ENCODE results near the gene CDCP1. TPM values are rescaled to one million over a fixed set of nuclear protein-coding genes. Genes with fewer than 3 reads are reported as not detected.

CDCP1 gene
- total RNA-seq, 4 donors from 2014 or later, result 1.8 to 14.2 (median 4.0) TPM

DNA sequence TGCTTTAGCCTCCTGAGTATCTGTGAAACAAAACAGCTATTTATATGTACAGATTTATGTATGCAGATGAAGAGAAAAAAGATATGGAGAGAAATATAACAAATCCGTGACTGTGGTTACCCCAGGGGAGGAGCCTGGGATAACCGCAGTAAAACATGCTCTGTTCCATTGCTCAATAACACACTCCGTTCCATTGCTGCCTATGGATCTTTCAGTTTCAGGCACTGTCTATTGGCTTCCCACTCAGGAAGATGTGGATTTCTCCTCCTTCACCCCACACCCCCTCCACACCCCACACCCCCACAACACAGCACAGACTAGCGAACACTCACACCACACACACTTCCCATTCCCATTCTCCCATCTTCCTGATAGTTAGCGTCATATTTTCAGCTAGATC is 47.9 kb downstream of the CDCP1 start:
- no peaks in the 10 kb centered on the region for H3K36me3 ChIP-seq
- DNase-seq, result no peak
- no peaks in the 10 kb centered on the region for H3K27me3 ChIP-seq
- peaks cover 0 to 2% of the 10 kb centered on the region in 2 donors for H3K4me1 ChIP-seq
- H3K4me3 ChIP-seq, result no peak overlapping the region
- no peaks in the 10 kb centered on the region for H3K9me3 ChIP-seq
- intact Hi-C loops (cut with DNase I; ENCODE audit: low total_unique reads), result no loop called here
- no peak overlapping the region for H3K27ac ChIP-seq
- TF ChIP-seq, protein P1, sequence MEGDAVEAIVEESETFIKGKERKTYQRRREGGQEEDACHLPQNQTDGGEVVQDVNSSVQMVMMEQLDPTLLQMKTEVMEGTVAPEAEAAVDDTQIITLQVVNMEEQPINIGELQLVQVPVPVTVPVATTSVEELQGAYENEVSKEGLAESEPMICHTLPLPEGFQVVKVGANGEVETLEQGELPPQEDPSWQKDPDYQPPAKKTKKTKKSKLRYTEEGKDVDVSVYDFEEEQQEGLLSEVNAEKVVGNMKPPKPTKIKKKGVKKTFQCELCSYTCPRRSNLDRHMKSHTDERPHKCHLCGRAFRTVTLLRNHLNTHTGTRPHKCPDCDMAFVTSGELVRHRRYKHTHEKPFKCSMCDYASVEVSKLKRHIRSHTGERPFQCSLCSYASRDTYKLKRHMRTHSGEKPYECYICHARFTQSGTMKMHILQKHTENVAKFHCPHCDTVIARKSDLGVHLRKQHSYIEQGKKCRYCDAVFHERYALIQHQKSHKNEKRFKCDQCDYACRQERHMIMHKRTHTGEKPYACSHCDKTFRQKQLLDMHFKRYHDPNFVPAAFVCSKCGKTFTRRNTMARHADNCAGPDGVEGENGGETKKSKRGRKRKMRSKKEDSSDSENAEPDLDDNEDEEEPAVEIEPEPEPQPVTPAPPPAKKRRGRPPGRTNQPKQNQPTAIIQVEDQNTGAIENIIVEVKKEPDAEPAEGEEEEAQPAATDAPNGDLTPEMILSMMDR (IDR thresholded peaks at IDR 0.05), result no peak
- no peak for TF ChIP-seq POLR2A (IDR thresholded peaks at IDR 0.05)

DNA sequence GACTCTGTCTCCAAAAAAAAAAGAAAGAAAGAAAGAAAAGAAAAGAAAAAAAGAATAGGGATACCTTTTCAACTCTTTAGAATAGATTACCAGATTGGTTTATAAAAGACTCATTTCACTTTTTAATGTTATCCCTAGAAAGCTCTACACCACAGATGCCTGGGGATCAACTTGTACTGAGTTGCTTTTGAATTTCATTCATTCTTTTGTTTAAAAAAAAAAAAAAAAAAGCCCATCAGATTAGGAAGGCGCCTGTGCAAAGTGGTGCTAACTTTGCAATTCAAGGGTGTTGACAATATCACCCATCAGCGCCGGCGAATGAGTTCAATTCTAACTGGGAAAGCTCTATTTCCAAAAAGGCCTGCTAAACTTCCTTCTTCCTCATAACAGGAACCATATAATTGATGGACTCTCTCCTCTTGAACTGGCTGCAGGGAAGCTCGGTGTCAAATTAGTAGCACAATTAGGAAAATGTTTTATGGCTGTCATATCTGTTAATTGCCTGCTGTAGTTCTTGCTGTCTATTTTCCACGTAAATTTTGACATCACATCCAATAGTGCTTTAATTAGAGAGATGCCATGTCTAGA is 48.8 kb downstream of the CDCP1 start:
- DNase-seq, result no peak
- H3K36me3 ChIP-seq, result no peaks in the 10 kb centered on the region
- intact Hi-C loops (cut with DNase I; ENCODE audit: low total_unique reads), result no loop called here
- TF ChIP-seq, protein P1 (IDR thresholded peaks at IDR 0.05), result no peak
- no peak for TF ChIP-seq POLR2A (IDR thresholded peaks at IDR 0.05)
- no peak overlapping the region for H3K4me3 ChIP-seq
- no peak overlapping the region for H3K27ac ChIP-seq
- H3K27me3 ChIP-seq, result no peaks in the 10 kb centered on the region
- H3K4me1 ChIP-seq, result peaks cover 0 to 6% of the 10 kb centered on the region in 2 donors
- no peaks in the 10 kb centered on the region for H3K9me3 ChIP-seq

DNA sequence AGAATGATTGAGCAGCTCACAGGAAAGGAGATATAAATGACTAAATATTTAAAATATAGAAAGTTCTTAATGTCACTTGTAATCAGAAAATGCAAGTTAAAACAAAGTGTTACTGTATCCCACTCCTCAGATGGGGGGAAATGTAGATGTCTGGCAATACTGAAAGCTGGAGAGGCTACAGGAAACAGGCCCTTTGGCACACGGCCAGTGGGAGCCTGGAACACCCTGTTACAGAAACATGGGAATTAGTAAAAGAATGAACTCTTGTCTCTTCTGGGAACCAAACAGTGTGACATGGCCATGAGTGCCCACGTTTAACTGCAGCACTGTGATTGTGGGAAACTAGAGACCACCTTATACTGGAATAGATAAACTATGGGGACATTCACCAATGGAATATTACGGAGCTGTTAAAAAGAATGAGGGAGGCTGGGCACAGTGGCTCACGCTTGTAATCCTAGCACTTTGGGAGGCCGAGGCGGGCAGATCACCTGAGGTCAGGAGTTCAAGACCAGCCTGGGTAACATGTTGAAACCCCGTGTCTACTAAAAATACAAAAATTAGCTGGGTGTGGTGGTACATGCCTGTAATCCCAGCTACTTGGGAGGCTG is 50.2 kb downstream of the CDCP1 start:
- no peaks in the 10 kb centered on the region for H3K36me3 ChIP-seq
- intact Hi-C loops (cut with DNase I; ENCODE audit: low total_unique reads), result no loop called here

DNA sequence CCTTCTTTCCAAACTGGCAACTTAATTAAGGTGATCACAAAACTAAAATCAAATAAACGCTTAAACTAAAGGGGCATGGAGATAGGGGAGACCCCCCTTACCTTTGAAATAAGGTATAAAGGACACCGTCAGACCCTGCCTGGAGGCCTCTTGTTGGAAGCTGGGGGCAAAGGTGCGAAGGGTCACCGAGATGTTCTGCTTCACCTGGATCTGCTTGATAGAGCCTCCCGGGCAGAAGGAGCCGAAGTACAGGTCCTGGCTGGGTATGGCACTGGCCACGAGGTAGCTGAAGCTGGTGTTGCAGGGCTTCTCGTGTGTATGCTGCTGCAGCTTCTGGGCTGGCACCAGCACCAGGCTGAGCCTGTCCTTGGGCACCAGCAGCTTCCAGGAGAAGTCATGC is 53.0 kb downstream of the CDCP1 start:
- Histone ChIP-seq H3K4me1 (peaks cover 0 to 6% of the 10 kb centered on the region in 2 donors), H3K27me3 (no peaks in the 10 kb centered on the region), H3K36me3 (no peaks in the 10 kb centered on the region), H3K4me3 (no peak overlapping the region), H3K27ac (peak overlapping the region; percentile 84 to 89), H3K9me3 (no peaks in the 10 kb centered on the region)
- intact Hi-C loops (cut with DNase I; ENCODE audit: low total_unique reads), result no loop called here
- DNase-seq, result no peak
- TF ChIP-seq, protein P1 (IDR thresholded peaks at IDR 0.05), result no peak
- TF ChIP-seq POLR2A (IDR thresholded peaks at IDR 0.05), result no peak

More for the DNA sequence above, 50.2 kb downstream of the CDCP1 start:
- peaks cover 0 to 6% of the 10 kb centered on the region in 2 donors for H3K4me1 ChIP-seq
- H3K9me3 ChIP-seq, result no peaks in the 10 kb centered on the region
- no peak overlapping the region for H3K4me3 ChIP-seq
- peak overlapping the region in 1 of 2 donors; percentile 89 for H3K27ac ChIP-seq
- no peaks in the 10 kb centered on the region for H3K27me3 ChIP-seq
- no peak for DNase-seq
- TF ChIP-seq POLR2A (IDR thresholded peaks at IDR 0.05), result no peak
- TF ChIP-seq, protein P1 (IDR thresholded peaks at IDR 0.05), result no peak
